DMS79 treated with DMSO at 0.1 percent for 48 hours (cell line): ENCODE measurements around the gene TMEM52B.
"Not testable (repeated sequence)": the region's sequence is repeated elsewhere in the genome, so short reads cannot be mapped to it uniquely, and the experiment has no call there.

Experiments
- DNase-seq: peaks from one replicate; lab custom pipeline; 2025; lab: John Stamatoyannopoulos, UW

The TMEM52B gene

DNA sequence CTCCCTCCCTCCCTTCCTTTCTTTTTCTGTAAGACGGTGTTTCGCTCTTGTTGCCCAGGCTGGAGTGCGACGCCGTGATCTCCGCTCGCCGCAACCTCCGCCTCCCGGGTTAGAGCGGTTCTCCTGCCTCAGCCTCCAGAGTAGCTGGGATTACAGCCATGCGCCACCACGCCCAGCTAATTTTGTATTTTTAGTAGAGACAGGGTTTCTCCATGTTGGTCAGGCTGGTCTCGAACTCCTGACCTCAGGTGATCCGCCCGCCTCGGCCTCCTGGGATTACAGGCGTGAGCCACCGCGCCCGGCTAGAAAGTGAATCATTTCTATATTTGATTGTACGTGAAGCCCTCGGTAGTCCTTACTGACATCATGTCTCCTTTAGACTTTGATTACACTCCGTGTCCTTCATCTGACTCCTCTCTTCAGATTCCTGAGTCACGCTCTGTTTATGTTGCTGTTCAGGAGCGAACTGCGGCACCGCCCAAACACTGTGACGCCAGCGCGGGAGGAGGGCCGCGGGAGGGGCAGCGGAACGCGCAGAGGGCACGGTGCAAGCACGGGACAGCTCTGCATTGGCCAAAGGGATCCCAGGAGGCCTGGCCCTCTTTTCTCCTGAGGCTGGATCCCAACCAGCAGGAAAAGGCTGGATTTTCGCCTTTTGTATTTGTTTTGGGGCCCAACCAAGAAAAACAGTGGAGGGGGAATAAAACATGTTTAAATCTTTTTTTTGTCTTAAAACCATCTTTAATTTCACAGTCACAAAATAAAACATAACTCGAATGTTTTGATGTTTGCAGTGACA is 33.3 kb downstream of the TMEM52B start:
- DNase-seq = peak; percentile 72

DNA sequence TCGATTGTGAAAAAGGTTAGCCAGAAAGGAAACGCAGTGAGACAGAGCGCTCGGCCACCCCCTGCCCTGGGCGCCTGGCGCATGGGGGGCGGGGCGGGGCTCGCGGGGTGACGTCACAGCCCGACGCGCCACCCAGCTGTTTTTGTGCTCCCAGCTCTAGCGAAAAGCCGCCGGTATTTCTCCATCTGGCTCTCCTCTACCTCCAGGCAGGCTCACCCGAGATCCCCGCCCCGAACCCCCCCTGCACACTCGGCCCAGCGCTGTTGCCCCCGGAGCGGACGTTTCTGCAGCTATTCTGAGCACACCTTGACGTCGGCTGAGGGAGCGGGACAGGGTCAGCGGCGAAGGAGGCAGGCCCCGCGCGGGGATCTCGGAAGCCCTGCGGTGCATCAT is 33.9 kb downstream of the TMEM52B start, which contains the start of gene GABARAPL1:
GABARAPL1 (plus strand) TSS at position 139 of the 393 bp plus-strand sequence; CDS start at position 392, 253 bp downstream.
- peak; percentile 58 for DNase-seq

DNA sequence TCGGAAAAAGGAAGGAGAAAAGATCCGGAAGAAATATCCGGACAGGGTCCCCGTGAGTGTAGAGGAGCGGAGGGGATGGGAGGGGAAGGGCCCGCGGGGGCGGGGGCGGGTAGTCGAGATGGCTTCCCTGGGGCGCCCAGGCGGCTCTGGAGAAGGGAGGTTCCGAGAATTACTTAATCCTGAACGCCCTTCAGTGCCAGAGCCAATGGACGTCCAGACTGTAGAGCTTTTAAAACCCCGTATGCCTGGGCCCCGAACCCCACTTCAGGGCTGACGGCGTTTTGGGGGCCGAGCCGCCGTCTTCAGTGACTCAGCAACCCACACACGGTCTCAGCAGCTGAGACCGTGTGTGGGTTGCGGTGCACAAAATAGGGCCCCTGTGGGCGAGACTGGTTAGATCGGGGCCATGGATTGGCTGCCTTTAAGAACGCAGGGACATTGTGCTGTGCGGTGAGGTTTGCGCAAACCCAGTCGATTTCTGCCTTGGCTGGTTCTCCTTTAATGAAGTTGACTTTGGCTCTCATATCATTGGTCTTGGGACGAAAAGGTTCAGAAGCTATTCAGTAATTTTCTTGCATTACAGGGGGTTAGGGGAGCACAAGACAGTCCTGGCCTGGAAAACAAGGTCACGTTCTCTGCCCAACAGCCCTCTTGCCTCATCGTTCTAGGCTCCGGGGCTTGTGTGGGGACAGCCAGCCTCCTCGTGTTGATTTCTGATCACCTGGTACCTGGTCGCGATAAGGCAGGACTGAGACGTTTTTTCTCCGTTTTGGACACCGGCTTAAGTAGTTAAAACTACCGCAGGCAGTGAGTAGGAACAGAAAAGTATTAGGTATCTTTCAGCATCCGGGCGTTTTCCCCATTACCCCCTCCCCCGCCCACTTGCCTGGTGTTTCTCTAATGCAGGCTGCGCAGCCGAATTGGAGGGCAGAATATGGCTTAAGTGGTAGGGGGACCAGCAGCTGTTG is 34.6 kb downstream of the TMEM52B start:
- peak; percentile 37 for DNase-seq

DNA sequence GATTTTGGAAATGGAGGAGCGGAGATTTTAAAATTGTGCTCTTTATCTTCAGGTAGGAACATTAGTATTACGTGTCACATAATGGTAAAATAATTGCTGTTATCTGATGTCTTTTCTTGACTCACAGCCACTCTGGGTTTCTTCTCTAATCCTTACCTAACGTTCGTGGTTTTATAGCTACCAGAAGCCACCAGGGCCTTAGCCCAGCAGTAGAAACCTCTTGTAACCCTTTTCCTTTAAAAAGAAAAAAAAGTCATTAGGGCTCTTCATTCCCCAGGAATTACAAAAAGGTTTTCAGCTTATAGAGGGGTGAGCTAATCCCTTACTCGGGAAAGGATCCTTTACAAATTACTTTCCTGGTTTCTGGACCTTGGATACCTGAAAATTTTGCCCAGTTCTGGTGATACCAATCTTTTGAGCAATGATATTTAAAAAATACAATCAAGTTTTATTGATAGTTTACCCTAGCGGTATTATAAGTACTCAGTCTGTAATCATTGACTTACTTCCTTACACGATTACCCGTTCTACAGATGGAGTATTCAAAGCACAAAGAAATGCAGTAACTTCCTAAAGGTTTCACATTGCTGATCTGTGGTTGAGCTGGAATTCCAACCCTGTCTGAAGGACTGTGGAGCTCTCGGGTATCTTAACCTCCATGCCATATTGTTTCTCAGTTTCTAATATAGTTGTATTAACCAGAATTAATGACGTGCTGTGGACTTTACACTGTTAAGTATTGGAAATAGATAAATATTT is 35.5 kb downstream of the TMEM52B start:
- DNase-seq = no peak

DNA sequence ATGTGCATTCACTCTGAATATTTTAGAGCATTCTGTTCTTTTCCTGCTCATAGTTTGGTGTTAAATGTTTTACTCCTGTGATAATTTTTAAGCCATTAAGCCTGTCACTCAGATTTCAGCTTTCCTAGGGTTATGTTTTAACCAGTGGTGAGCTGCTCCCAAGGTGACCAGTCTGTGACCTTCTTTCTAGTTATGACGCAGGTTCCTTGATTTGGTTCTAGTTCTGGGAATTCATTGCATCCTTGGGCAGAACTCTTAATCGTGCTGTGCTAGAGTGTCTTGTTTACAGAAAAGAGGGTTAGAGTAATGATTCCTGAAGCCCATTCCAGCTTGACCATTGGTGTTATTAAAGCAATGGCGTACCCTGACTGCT is 36.0 kb downstream of the TMEM52B start:
- DNase-seq = no peak

DNA sequence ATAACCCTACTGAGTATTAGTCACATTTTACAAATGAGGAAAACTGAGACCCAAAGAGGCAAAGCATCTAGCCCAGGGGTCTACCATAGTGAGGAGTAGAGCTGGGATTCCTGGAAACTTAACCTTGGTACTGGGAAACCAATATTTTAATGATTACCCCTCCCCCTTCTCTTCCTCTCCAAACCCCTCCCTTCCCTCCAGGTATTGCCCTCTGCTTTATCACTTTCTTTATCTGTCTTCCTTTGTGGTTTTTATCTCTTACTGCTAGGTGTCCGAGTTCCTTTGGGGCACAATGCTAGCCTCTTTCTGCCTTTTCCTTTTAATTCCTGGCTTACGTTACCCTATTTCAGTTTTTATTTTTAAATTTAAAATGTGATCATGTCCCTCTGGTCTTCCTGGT is 36.6 kb downstream of the TMEM52B start:
- DNase-seq = no peak

DNA sequence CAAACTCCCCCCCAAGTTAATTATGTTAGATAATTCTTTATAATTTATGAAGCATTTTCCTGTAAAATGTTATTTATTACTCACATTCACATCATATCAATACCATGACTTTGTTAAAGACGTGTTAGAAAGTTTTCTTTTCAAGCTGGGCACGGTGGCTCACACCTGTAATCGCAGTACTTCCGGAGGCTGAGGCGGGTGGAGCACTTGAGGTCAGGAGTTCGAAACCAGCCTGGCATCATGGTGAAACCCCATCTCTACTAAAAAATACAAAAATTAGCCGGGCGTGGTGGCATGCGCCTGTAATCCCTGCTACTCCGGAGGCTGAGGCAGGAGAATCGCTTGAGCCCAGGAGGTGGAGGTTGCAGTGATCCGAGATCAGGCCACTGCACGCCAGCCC is 37.1 kb downstream of the TMEM52B start:
- DNase-seq = not testable (repeated sequence)

DNA sequence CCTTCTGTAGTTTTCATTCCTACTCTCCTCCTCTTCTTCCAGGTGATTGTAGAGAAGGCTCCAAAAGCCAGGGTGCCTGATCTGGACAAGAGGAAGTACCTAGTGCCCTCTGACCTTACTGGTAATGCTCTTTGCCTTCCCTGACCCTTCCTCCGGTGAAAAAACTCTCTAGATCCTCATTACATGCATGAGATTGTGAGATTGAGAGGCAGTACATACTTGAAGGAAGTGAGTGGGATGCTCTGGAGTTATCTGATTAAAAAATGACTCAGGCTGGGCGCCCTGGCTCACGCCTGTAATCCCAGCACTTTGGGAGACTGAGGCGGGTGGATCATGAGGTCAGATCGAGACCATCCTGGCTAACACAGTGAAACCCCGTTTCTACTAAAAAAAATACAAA is 39.2 kb downstream of the TMEM52B start:
- DNase-seq = no peak

DNA sequence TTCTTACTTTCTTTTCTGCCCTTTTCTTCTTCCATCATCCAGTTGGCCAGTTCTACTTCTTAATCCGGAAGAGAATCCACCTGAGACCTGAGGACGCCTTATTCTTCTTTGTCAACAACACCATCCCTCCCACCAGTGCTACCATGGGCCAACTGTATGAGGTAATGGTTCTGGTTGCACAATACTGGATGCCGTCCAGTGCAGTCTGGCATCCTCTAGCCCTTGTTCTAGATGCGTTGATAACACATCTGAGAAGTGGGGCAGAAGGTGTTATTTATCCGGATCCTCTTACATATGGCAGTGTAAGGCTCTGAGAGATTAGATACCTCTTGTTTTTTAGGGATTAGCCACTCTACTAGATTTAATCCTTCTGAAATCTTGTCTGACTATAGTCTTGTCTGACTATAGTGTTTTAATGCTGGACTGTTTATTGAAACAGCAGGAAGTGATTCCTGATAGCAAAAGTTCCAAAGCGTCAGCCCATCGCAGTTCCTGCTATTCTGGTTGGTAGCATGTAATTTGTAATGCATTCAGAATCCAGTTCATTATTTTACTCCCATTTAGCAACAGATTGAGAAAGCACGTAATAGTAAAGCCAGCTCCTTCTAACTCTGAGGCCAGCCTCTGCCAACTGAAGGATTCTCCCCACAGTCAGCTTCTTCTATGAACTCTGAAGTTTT is 41.7 kb downstream of the TMEM52B start:
- DNase-seq = no peak

DNA sequence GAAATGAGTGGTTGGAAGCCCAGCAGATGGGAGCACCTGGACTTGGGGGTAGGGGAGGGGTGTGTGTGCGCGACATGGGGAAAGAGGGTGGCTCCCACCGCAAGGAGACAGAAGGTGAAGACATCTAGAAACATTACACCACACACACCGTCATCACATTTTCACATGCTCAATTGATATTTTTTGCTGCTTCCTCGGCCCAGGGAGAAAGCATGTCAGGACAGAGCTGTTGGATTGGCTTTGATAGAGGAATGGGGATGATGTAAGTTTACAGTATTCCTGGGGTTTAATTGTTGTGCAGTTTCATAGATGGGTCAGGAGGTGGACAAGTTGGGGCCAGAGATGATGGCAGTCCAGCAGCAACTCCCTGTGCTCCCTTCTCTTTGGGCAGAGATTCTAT is 43.0 kb downstream of the TMEM52B start:
- DNase-seq = no peak

DNA sequence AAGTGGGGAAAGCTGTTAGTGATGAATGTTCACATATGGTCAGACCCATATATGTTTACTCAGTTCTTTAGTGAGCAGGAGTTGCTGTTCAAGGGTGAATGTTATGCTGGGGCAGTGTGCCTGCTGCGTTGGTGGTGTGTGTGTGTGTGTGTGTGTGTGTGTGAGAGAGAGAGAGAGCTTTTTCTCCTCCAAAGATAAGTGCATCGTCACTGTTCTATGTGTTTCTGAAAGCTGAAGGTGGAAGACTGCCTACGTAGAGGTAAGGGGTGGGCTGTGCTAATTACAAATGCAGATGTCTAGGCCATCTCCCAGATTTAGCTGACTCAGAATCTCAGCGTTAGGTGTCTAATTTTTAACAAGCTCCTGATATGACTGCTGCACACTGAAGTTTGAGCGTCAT is 44.4 kb downstream of the TMEM52B start:
- DNase-seq = no peak

DNA sequence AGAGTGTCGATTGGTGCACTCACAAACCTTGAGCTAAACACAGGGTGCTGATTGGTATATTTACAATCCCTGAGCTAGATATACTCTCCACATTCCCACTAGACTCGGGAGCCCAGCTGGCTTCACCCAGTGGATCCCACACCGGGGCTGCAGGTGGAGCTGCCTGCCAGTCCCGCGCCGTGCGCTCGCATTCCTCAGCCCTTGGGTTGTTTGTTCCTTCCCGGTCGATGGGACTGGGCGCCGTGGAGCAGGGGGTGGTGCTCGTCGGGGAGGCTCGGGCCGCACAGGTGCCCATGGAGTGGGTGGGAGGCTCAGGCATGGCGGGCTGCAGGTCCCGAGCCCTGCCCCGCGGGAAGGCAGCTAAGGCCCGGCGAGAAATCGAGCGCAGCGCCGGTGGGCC is 46.6 kb downstream of the TMEM52B start:
- DNase-seq = not testable (repeated sequence)

DNA sequence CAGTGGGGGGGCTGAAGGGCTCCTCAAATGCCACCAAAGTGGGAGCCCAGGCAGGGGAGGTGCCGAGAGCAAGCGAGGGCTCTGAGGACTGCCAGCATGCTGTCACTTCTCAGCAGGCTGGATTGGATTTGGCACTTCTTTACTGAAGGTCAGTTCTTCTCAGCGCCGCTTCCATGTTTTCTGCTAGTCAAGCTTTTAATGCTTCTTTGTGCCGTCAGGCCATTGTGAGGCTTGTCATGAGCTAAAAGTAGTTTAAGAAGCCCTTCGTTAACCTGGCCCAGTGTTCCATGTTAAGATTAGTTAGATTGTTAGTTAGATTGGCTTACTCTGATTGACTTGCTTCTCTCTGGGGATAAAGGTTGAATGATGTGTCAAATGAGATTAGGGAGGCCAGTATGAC is 47.3 kb downstream of the TMEM52B start:
- no peak for DNase-seq

DNA sequence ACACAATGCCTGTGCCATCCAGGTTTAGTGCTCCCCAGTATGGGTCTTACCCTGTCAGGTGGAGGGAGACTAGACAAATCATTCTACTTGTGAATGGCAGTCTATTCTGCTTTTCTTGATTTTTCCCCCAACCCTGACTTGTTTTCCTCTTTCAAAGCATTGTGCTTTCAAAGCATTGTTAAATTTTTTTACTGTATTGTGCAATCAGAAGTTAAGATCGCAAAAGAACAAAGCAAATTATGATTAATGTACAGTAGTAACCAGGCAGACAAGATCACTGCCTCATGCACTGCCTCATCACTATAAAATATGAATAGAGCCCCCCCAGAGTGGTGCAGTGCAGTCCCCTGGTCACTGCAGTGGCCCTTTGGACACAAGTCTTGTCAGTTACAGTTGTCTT is 47.9 kb downstream of the TMEM52B start:
- DNase-seq = no peak

DNA sequence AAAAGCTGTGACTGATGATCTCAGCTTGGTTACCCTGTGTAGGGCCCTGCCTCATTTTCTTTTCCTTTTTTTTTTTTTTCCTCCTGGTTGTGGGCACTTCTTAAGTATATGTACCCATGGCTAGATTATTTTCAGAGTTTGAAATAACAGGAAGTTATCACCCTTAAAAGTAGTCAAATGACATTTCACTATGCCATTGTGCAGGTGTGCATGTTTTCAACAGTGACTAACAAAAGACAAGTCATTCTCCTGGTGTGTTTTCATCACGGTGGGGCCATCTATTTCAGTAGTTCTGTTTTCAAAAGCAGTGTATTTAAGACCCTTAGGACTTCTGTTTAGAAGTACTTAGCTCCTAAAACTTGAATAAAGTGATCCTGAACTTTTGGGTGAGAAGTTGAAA is 48.8 kb downstream of the TMEM52B start:
- DNase-seq = no peak

DNA sequence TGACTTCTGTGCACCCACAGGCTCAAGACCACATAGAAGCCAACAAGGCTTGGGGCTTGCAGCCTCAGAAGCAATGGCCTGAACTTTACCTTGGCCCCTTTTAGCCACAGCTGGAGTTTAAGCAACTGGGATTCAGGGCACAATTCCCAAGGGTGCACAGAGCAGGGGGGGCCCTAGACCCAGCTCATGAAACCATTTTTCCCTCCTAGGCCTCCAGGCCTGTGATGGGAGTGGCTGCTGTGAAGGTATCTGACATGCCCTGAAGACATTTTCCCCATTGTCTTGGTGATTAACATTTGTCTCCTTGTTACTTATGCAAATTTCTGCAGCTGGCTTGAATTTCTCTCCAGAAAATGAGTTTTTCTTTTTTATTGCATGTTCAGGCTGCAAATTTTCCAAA is 55.7 kb downstream of the TMEM52B start:
- DNase-seq = no peak

DNA sequence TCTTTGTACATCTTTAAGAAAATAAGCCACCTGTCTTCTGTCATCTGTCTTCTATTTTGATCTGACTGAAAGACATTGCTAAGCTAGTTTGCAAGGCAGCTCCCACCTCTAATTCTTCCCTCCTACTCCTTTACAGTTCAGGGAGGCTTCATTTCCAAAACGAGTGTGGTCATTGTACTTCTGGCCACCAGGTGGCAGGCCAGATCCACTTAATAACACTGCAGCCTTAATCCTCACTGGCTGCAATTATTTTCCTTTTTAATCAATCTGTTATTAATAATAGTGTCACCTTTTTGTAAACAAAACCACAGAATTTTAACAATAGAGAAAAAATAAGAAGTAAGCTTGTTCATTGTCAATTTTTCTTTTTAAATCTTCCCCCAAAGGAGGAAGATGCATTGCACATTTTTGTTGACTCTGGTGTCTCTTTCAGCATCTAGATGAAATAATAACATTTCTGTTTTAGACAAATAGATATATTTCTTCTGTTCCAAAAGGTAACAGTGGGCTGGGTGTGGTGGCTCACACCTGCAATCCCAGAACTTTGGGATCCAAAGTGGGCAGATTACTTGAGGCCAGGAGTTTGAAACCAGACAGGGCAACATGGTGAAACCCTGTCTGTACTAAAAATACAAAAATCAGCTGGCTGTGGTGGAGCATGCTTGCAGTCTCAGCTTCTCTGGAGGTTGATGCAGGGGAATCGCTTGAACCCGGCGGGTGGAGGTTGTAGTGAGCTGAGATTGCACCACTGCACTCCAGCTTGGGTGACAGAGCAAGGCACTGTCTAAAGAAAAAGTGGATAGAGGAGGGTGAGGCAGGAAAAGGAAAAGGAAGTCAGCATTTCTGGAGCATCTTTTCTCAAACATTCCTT is 57.2 kb downstream of the TMEM52B start:
- no peak for DNase-seq

DNA sequence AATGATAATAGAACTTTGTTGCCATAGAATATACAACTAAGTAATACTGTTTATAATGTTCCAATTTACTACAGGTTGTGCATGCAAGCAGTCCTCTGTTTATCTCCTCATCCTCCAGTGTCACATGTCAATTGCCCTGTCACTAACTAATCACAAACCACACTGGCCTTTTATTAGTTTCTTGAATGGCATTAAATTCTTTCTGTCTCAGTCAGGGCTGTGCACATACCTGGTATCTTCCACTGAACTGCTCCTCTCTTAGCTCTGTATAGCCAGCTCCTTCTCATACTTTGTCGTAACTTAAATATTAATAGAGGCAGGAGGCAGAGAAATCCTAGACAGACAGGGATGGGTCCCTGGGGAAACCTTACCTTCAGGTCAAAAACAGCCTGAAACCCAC is 57.9 kb downstream of the TMEM52B start:
- DNase-seq = no peak

DNA sequence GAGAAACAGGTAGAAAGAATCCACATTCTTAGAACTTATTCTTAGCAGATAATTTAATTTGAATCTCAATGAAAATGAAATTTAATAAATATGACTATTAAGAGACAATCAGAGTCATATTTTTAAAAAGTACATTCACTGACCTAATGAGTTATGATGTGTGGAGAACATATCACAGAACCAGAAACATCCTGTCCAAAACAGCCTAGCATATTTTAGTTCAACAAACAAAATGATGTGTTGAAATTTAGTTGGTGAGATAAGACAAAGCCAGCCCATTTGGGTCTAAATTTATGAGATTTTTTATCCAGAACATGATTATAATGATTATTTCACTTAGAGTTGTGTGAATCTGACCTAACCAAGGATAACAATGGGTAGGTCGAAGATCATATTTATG is 59.7 kb downstream of the TMEM52B start:
- no peak for DNase-seq

DNA sequence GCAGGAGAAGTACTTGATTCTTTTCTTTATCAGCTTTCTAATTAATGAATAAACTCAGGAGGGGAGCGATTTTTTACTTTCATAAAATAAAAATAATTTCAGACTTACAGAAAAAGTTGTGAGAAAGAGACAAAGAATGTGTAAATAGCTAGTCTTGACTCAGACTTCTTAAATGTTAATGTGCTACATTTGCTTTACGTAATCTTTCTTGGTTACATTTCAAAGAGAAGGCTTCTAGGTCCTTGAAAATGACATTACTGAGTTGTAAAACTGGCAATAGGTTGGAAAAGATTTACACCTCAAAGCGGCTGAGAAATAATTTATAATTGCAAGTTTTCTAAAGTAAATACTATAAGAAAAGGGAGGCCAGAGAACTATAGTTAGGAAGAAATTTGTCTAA is 62.5 kb downstream of the TMEM52B start:
- DNase-seq = no peak
